GM21576 (cell line): ENCODE measurements around the gene BEAN1.
"Not testable (repeated sequence)": the region's sequence is repeated elsewhere in the genome, so short reads cannot be mapped to it uniquely, and the experiment has no call there.

ENCODE experiments used
- ATAC-seq: cut with Tn5 transposase; IDR thresholded peaks from one replicate; pipeline ENCODE4 v1.9.1; 2021; ENCODE audit warnings: mild to moderate bottlenecking, moderate library complexity; ENCODE audit not compliant: unreplicated experiment

BEAN1 gene

GRCh38 chr16:66438536-66438935 lies 11.4 kb downstream of the BEAN1 start:
- ATAC-seq, result no peak

GRCh38 chr16:66439051-66439730 lies 12.1 kb downstream of the BEAN1 start:
- ATAC-seq, result no peak

GRCh38 chr16:66440271-66440802 lies 13.2 kb downstream of the BEAN1 start:
- ATAC-seq, result no peak

GRCh38 chr16:66440970-66441369 lies 13.9 kb downstream of the BEAN1 start:
- no peak for ATAC-seq

GRCh38 chr16:66441586-66442375 lies 14.7 kb downstream of the BEAN1 start:
- ATAC-seq, result no peak

GRCh38 chr16:66442502-66443268 lies 15.6 kb downstream of the BEAN1 start:
- no peak for ATAC-seq

GRCh38 chr16:66443269-66443652 lies 16.2 kb downstream of the BEAN1 start:
- ATAC-seq, result no peak

- ATAC-seq, result no peak
Measured at GRCh38 chr16:66444049-66444481, 17.0 kb downstream of the BEAN1 start.

GRCh38 chr16:66446737-66447136 lies 19.6 kb downstream of the BEAN1 start:
- ATAC-seq, result no peak

GRCh38 chr16:66447491-66447890 lies 20.4 kb downstream of the BEAN1 start:
- ATAC-seq, result no peak

GRCh38 chr16:66451548-66451947 lies 24.5 kb downstream of the BEAN1 start:
- no peak for ATAC-seq

GRCh38 chr16:66453230-66453629 lies 26.1 kb downstream of the BEAN1 start:
- not testable (repeated sequence) for ATAC-seq

GRCh38 chr16:66454751-66455150 lies 27.7 kb downstream of the BEAN1 start:
- ATAC-seq, result no peak

GRCh38 chr16:66455970-66456369 lies 28.9 kb downstream of the BEAN1 start:
- ATAC-seq, result no peak

- ATAC-seq, result no peak
Measured at GRCh38 chr16:66457888-66458287, 30.8 kb downstream of the BEAN1 start.

GRCh38 chr16:66458292-66458691 lies 31.2 kb downstream of the BEAN1 start:
- ATAC-seq, result no peak

GRCh38 chr16:66458853-66459252 lies 31.8 kb downstream of the BEAN1 start:
- ATAC-seq, result no peak

- ATAC-seq, result no peak
Measured at GRCh38 chr16:66459878-66460277, 32.8 kb downstream of the BEAN1 start.

- ATAC-seq, result no peak
Measured at GRCh38 chr16:66460703-66461102, 33.6 kb downstream of the BEAN1 start.

- ATAC-seq, result no peak
Measured at GRCh38 chr16:66462912-66463311, 35.8 kb downstream of the BEAN1 start.

- ATAC-seq, result not testable (repeated sequence)
Measured at GRCh38 chr16:66465946-66466345, 38.9 kb downstream of the BEAN1 start.
